Gastroesophageal sphincter (tissue), 3 donors: ENCODE data around the gene ARPC5.

ENCODE experiments used
- EP300 ChIP-seq: sonication (generic); formaldehyde crosslinking; IDR thresholded peaks from one replicate; pipeline ENCODE4 v1.6.1; 2017; ENCODE audit warnings: antibody characterized with exemption, mild to moderate bottlenecking
- POLR2A ChIP-seq, 2 donors: fragments of 450-650 bp; IDR thresholded peaks; one replicate each; pipeline ENCODE4 v1.6.1; 2017; ENCODE audit warnings: antibody characterized with exemption in 2 of 2, mild to moderate bottlenecking in 2 of 2, moderate library complexity in 1 of 2
- TF ChIP-seq, protein P1 (sequence below), 4 experiments: fragments of 200-600 bp in 2 of 4; fragments of 450-650 bp in 2 of 4; sonication (generic) in 1 of 4; IDR thresholded peaks; one replicate each; pipeline ENCODE4 v1.5.1; 2017 to 2019; ENCODE audit warnings: antibody characterized with exemption in 4 of 4, mild to moderate bottlenecking in 2 of 4, moderate library complexity in 2 of 4

DNA sequence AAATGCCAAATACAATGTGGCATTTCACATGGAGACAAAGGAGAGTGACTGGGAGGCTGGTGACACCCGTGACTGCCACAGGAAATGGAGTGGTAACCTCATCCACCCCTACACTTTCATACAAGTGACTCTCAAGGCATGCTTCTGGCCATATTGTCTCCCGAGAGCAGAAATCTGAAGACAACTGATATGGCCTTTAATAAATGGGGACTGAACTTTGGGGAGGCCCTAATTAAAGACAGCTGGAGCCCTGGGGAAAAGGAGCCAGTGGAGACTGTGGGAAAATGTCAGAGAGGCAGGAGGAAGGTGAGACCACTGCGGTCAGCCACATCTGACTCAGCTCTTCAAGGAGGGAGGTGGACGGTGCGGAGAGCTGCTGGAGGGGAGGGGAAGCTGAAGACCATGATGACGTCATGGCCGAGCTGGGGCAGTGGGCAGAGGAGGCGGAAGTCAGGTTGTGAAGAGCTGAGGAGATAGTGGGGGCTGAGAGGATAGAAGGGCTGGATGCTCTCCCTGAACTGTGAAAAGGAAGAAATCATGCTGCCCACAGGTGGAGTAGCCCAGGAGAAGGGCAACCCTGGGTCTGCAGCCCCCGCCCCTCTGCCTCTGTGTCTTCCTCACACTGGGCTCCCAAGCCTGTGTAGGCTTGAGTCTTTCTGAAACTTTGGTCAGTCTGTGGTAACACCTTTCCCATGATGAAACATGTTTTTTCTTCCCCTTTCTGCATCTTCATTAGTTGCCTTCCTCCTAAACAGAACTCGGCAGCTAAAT, 31.4 kb downstream of the ARPC5 start:
- TF ChIP-seq, protein P1, sequence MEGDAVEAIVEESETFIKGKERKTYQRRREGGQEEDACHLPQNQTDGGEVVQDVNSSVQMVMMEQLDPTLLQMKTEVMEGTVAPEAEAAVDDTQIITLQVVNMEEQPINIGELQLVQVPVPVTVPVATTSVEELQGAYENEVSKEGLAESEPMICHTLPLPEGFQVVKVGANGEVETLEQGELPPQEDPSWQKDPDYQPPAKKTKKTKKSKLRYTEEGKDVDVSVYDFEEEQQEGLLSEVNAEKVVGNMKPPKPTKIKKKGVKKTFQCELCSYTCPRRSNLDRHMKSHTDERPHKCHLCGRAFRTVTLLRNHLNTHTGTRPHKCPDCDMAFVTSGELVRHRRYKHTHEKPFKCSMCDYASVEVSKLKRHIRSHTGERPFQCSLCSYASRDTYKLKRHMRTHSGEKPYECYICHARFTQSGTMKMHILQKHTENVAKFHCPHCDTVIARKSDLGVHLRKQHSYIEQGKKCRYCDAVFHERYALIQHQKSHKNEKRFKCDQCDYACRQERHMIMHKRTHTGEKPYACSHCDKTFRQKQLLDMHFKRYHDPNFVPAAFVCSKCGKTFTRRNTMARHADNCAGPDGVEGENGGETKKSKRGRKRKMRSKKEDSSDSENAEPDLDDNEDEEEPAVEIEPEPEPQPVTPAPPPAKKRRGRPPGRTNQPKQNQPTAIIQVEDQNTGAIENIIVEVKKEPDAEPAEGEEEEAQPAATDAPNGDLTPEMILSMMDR (IDR thresholded peaks at IDR 0.05) = no peak
- TF ChIP-seq POLR2A (IDR thresholded peaks at IDR 0.05) (no peak), EP300 (no peak)
